ENCODE results near the gene IQSEC1.

IQSEC1 gene

DNA sequence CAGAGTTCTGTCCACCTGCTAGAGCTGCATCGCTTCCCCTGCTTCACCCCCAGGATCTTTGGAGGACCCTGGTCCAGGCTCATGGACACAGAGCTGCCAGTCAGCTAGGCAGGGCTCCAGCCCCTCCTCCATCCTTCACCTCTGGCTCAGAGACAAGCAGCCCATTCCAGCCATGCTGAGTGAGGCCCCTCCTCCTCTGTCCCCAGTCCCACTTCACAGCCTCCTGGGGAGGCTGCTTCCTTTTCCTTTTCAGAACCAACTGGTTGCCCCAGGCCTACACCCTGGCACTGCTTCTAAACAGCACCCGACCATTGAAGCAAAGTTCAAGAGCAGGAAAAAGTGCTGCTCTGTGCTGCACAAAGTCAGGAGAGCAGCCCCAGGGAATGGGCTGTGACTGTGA lies 22.2 kb downstream of the IQSEC1 start:
- DNase-seq = peak in 7 of 56 donors; percentile 13 to 49 (median 36)

DNA sequence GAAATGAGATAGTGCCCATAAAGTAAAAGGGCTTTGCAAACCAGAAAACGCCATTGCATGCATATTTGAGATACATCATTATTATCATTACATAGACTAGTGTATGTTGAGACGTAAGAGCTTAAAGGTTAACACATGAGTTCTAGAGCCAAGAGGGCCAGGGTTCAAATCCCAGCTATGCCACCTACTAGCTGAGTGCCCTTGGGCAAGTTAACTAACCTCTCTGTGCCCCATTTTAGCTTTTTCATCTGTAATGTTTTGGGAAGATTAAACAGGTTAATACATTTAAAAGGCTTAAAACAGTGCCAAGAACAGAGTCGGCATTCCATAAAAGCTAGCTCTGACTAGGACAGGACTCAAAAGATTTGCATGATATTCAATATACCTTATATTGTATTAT lies 22.8 kb downstream of the IQSEC1 start:
- DNase-seq = no peak

- no peak for DNase-seq
Observed at GRCh38 chr3:13049400-13049799, 23.8 kb downstream of the IQSEC1 start.

DNA sequence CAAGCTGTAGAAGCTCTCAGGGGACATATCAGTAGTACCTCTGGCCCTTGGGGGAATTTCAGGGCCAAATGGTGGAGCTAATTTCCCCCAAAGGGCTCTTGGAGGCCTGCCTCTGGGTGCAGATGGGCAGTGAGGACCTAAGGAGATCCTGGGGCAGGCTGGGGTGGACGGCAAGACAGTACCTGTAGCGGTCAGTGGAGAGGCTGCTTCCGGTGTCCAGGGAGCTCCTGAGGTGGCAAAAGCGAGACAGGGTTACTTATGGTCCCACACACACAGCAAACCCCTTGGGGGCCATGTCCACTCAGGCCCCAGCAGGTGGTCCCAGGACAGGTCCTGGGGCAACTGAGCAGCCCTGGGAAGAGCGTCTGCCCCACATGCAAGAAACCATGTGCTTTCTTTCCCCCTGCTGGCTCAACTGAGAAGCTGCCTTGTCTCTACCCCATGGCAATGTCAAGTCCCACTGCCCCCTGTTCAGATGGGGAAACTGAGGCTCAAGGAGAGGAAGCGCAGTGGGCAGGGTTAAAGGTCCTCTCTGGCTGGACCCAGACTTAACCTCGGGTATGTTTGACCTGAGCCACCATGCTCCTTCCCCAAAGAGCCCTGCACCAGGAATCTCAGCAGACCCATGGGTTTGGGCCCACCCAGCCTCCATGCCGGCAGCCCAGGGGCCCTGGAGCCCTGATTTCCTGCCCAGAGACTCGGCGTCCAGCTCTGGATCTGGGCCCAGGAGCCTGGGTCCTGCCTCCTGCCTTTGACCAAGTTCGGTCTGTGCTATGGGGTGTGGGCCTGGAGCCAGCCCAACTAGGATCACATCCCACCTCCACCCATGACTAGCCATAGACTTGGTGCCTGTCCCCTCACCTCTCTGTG lies 25.7 kb downstream of the IQSEC1 start:
- DNase-seq = no peak

- no peak for DNase-seq
Observed at GRCh38 chr3:13046569-13047274, 26.5 kb downstream of the IQSEC1 start.

GRCh38 chr3:13045904-13046568 lies 27.2 kb downstream of the IQSEC1 start:
- DNase-seq = peak in 1 of 56 donors; percentile 50

GRCh38 chr3:13045241-13045903 lies 27.9 kb downstream of the IQSEC1 start:
- DNase-seq = no peak

DNA sequence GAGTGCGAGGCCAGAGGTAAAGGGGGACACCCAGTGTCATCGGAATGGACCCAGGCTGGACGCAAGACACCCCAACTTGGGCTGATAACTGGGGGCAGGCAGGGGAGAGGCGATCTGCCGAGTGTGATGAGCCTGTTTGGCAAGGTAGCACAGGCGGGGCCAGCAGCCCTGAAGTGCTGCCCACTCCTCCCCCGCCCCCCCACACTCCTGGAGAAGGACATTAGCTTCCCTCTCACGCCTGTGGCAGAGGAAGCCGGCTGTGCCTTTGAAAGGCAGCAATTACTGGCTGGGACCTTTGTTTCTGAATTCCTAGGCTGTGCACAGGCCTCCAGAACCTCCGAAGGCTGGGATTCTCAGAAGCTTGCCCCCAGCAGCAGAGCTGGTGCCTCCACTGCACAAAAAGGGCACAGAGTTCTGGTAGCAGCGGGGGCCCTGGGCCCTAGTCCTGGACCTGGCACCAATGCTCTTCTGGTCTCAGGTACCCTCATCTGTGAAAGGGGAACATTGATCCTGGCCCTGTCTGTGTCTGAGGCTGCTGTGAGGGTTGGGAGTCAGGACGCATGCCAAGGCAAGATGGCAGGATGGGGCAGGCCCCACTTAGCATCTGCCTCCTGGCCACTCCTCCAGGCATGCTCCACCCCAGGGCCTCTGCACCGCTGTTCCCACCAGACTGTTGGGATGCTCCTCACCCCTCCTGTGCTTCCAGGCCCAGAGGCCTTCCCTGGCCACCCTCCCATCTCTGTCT lies 28.6 kb downstream of the IQSEC1 start:
- peak in 36 of 56 donors; percentile 22 to 69 (median 47) for DNase-seq

DNA sequence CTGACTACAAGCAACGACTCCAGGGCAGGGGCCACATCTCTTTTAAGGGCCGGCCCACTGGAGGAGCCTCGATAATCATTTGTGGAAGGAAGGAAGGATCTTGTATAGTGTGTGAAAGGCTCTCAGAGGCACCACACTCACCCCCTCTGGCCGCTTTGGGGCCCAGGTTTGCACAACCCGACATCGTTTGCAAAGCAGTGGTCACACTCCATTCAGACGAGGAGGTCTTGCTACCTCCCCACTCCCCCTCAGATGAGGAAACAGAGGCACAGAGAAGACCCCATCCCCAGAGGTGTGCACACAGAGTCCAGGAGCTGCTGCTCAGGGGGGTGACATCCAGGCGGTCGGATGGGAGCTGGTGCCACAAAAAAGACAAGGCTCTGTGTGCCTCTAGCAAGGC lies 29.6 kb downstream of the IQSEC1 start:
- DNase-seq = no peak

DNA sequence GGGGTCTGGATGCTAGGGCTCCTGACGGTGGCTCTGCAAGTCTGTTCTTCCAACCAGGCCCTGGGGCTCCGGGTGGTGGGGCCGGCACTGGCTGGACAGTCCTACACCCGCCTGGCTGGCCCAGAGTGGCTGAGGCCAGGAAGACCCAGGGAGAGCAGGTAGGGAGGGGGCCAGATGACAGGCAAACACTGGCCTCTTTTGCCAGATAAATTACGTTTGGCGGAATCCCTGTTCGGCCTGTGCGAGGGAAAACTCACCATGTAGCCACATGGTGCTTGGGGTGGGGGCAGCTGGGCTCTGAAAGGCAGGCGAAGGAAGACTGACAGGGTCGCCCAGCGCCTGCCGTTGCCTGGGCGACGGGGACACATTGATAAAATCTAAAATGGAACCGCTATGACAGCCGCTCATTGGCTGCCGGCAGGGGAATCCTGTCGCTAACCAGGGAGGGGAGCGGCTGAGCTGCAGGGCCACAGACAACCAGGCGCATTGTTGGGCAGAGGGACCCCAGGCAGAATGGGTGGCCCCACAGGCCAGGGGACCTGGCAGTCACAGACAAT lies 30.4 kb downstream of the IQSEC1 start:
- DNase-seq = peak in 11 of 56 donors; percentile 32 to 60 (median 42)

- peak in 40 of 56 donors; percentile 23 to 75 (median 46) for DNase-seq
Observed at GRCh38 chr3:13042127-13042701, 31.0 kb downstream of the IQSEC1 start.

DNA sequence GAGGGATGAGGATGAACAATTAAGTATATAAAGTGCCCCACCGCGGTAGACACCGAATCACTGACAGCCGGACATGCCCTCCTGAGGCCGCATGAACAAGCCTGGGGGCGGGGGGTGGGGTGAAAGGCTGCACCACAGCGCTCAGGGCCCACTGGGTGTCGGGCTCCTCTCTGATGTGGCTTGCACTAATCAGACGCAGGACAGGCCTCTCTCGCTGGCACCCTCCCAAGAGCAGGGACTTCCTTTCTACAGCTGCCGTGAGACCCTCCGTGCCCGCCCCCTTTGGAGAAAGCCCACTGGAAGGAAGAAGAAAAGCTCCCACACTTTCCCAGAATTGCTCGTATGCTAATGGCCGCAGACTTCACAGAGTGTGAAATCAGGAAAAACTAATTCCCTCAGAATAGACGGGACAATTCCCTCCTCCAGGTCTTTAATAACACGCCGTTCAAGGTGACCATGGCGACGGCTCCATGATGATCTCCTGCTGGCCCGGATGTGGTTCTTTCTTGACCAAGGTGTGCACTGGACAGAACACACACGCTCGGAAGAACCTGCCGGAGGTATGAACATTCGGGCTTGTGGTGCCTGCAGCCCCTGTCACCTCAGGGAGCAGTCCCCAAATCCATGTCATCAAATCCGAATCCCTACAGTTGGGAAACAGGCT lies 32.0 kb downstream of the IQSEC1 start:
- DNase-seq = peak in 5 of 56 donors; percentile 22 to 56 (median 28)

DNA sequence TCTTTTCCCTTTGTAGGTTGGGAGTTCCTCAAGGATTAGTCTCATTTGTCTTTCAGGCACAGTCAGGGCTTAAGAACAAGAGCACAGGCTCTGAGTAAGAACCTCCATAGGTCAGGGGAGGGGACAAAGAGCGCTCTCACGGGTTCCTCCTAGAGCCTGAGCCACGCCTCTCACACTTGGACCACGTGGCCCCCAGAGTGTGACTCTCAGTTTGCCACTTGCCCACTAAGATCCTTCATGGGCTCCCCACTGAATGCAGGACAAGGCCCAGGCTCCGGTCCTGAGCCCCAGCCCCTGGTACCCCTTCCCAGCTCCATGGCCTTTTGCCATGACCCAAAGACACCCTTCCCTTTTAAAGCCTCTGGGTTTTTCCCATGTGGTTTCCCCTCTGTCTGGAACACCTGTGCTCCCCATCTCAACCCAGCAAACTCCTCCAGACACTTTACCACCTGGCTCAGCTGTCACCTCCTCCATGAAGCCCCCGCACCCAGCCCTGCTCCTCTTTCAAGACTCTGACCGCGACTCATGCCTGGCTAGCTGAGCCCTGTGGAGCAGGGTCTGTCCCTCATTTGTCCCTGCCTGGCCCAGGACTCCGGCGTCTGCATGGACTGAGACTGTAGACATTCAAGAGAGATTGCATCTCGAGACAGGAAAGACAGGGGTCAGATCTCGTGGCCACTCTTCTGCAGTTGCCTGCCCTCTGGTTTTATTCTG lies 32.7 kb downstream of the IQSEC1 start:
- peak in 1 of 56 donors; percentile 27 for DNase-seq

- no peak for DNase-seq
Observed at GRCh38 chr3:13039213-13039896, 33.9 kb downstream of the IQSEC1 start.

DNA sequence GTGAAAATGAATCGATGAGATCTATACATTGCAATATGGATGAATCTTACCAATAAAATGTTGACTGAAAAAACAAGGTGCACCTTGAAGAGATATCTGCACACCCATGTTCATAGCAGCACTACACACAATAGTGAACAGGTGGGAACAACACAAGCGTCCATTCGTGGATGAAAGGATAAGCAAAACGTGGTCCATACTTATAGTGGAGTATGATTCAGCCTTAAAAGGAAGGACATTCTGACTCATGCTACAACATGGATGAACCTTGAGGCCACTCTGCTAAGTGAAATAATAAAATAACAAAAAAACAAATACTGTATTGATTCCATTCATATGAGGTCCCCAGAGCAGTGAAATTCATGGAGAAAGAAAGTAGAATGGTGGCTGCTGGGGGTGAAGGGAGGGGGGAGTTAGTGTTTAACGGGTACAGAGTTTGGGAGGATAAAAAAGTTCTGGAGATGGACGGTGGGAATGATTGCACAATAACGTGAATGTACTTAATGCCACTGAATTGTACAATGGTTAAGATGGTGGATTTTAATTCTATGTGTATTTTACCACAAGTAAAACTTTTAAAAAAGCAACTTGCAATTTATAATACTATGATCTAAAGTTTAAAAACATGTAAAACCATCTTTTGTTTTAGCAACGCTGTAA lies 35.6 kb downstream of the IQSEC1 start:
- DNase-seq = no peak

DNA sequence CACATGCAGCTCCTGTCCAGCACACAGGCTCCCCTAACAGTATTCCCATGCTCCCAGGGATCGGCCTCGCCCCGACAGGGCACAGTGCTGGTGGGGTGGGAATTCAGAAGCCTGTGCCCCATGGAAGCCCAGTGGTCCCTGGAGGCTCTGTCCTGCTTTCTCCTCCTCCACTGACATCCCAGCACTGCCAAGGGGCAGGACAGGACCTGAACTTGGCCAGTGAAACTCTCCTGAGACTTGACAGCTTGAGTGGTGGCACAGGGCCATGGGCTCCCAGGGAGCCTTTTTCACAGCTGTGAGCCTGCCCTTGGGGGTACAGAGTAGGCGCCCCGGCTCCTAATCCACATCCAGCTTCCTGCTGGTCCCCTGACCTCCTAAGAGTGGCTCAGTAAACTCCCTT lies 38.4 kb downstream of the IQSEC1 start:
- DNase-seq = no peak

- DNase-seq = peak in 2 of 56 donors; percentile 25 to 29
Observed at GRCh38 chr3:13034109-13034800, 39.0 kb downstream of the IQSEC1 start.

Measured in nucleus accumbens (tissue), 56 donors.